ENCODE measurements around the gene DGKH.
A peak's percentile ranks its signal among the peaks of the same experiment; 100 is the strongest.
"Not testable (repeated sequence)": the region's sequence is repeated elsewhere in the genome, so short reads cannot be mapped to it uniquely, and the experiment has no call there.

The DGKH gene

DNA sequence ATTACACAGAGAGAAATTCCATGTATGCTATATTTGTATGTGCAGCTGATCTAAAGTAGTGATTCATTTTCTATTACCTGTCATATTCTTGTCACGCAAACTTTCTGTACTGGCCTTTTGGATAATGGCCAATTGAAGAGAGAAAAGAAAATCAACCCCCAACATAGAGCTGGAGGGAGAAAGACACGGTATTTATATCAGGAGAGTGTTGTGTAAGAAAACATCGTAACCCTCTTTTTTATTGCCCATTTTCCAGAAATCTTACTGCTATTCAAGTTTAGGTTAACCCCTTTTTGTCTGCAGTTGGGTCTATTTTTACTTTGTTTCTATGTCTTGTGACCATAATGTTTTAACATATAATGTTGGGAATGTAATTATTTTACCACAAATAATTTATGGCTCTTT is 27.9 kb downstream of the DGKH start:
- DNase-seq, result no peak

- no peak for DNase-seq
Measured at GRCh38 chr13:42078128-42078808, 29.8 kb downstream of the DGKH start.

GRCh38 chr13:42083138-42083770 is 34.8 kb downstream of the DGKH start:
- no peak for DNase-seq

DNA sequence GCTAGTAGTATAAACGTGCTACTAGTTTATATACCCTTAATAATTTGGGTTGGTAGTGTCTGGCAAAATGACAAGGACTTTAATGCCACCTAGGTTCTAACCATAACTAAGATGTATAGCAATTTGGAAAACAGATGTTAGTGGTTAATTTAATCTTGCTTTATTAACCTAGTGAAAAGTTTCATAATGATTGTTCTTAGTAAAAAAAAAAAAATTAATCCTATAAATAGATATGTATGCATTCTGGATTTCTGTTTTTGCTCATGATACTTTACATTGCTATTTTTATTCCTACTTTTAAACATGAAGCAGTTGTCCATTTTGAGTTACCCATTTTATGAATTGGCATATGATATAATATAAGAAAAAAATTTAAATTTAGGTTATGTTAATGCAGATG is 36.3 kb downstream of the DGKH start:
- no peak for DNase-seq

GRCh38 chr13:42086582-42086981 is 38.1 kb downstream of the DGKH start:
- no peak for DNase-seq

GRCh38 chr13:42094516-42095040 is 46.1 kb downstream of the DGKH start:
- DNase-seq, result no peak

DNA sequence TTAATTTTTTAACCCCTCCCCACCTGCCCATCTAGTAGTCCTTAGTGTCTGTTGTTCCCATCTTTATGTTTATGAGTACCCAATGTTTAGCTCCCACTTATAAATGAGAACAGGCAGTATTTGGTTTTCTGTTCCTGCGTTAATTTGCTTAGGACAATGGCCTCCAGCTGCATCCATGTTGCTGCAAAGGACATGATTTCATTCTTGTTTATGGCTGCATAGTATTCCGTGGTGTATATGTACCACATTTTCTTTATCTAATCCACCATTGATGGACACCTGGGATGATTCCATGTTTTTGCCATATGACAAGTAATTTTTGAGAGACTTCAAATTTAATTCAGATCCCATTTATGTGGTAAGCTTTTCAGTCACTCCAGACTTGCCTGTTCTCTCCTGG is 47.8 kb downstream of the DGKH start:
- not testable (repeated sequence) for DNase-seq

GRCh38 chr13:42099962-42100675 is 51.7 kb downstream of the DGKH start:
- DNase-seq, result no peak

GRCh38 chr13:42100960-42101359 is 52.5 kb downstream of the DGKH start:
- DNase-seq, result no peak

DNA sequence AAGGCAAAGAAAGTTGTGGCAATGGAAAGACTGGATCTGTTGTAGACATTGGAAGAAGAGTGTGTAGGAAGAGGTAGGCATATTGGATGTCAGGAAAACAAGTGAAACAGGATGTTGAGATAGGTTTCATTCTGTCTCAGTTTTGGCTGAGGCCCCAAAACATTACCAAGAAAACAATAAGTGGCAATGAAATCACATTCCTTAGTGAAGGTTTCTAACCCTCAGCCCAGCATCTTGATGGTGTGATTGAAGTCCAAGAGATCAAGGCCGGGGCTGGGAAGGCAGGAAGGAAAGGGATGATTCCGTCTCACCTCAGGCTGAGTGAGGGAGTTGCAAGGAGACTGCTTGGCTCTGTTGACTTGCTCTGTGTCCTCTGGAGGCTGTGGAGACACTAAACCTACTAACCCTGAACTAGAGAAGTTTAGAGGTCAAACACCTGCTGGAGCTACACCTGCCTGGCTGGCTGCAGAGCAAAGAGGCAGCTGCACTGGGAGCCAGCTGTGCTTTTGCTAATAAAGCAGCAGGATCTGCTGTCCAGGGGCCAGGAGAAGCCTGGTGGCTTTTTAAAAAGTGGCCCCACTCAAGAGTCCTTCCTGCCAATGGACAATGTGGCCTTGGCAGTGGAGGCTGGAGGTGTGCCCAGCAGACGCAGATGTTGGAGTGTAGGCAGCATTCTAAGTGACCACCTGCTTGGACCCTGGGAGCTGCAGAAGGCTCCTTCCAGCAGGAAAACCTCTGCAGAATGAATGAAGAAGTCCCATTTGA is 53.6 kb downstream of the DGKH start:
- DNase-seq, result no peak

GRCh38 chr13:42102961-42103865 is 54.8 kb downstream of the DGKH start:
- no peak for DNase-seq

DNA sequence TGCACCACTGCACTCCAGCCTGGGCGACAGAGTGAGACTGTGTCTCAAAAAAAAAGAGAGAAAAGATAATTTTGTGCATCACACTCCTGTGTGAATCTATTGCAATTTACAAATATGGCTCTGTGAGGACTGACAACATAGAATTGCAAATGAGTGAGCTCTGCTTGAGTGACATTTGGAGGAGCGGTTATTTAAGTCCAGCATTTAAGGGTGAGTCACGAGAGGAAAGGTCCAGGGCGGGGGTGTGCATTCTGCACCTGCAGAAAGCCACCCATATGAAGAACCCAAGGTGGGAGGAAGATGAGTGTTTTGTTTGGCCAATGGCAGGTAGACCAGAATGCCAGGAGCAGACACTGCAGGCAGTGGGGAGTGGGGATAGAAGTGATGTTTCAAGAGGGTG is 58.5 kb downstream of the DGKH start:
- no peak for DNase-seq

DNA sequence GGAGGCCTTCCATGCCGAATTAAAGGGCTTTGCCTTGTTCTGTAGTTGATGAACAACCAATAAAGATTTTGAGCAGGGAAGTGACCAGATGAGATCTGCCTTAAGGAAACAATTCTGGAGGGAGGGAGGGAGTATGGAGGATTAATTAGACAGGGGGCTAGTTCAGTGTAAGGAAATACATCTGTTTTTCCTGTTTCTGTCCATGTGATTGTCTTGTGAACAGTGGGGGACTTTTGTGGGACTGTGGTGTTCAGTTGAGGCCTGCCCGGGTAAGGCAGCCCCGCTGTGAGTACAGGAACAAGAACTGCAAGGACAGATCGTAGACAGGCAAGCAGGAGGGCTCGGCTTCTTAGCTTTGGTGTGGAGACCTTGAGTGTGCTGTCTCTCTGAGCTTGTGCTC is 59.0 kb downstream of the DGKH start:
- DNase-seq, result no peak

DNA sequence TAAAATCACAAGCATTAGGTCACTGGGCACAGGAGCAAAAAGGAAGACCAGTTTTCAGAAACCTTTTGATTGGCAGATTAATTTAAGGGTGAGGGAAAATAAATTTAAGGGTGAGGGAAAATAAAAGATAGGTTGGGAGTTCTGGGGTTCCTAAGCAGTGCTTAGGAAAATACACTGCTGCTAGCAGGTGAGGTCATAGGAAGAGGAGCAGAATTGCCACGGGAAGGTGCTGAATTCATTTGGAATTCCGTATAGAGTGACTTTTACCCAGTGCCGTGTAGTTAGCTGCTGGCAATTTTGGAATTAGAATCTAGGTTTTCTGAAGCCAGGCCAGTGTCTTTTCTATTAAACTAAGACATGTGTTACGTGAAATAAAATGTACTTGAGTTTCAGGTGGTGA is 59.8 kb downstream of the DGKH start:
- no peak for DNase-seq

DNA sequence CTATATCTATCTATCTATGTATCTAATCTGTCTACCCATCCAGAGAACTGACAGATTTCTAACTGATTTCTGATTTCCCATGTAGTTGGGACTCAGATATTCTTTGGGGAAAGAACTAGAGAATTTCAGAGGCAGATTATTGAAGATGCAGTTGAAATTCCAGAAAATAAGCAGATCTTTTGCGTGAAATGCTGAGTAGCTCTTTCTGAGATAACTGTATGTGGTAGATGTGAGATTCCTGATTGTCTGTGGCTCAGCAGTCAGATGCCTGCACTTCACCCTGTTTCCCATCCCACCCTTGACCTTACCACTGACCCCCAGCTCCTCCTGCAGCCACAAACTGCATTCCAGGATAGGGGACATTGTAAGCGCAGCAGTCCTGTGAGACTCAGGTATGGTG is 61.5 kb downstream of the DGKH start:
- DNase-seq, result no peak

DNA sequence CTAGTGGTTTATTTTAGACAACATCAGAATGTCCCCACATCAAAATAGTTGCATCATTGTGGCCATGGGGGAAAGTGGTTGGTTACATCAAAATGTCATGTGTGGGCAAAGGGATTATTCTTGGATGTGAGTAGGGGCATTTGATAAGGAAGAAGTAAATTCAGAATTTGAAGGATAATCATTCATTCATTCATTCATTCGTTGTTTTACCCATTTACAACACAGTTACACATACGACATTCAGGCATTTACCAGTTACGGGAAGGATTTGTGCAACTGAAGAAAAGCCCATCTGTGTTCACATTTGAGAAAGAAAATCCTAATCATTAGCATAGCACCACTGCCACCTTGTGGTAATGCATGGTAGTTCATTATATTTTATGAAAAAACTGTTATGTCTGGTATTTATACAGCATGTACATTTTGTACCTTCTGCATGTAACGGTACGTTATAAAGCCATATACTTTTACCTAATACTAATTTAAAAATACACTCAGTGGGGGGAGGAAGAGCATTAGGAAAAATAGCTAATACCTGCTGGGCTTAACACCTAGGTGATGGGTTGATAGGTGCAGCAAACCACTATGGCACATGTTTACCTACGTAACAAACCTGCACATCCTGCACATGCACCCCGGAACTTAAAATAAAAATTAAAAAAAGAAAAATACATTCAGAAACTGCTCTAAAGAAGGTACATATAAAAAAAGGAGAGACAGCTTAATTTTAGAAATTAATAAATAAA is 62.1 kb downstream of the DGKH start:
- DNase-seq, result peak; percentile 12

GRCh38 chr13:42112864-42113263 is 64.4 kb downstream of the DGKH start:
- no peak for DNase-seq

DNA sequence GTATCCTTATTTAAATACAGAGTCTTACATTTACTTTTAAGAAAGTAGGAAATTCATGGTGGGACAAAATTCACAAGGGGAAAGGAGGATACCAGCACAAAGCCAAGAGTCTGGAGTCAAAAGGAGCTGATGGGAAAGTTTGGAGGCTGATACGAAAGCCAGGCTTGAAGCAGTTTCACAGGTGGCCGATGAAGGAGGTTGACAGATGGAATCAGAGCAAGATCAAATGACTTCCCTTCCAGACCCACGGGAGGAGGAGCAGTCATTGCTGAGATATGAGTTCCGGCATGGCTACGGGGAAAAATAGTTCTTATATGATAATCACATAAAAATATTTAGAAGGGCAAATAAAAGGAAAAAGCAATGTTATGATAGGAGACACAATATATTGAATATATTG is 65.0 kb downstream of the DGKH start:
- DNase-seq, result no peak

- DNase-seq, result no peak
Measured at GRCh38 chr13:42114278-42114677, 65.8 kb downstream of the DGKH start.

DNA sequence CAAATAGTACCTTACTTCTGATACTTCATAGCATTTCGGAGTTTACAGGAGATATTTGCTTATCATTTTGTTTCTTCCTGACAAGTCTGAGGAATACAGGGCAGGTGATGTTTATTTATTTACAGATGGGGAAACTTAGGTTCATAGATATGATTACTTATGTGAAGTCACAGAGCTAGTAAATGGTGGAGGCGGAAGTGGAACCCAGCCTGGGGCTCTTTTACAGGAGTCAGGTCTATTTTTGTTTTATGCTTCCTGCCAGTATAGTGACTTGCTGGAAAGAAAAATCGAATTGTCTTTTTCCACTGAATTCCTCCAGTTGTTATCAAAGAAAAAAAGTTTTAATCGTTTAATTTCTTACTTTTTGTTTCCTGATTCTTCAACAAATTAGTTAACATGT is 66.5 kb downstream of the DGKH start:
- DNase-seq, result no peak

- DNase-seq, result no peak
Measured at GRCh38 chr13:42116225-42116624, 67.8 kb downstream of the DGKH start.
